ENCODE results near the gene VRK3.

The VRK3 gene

GRCh38 chr19:50030937-50031336 lies 5.8 kb upstream of the VRK3 start:
- DNase-seq (ENCODE audit: low read depth), result no peak

GRCh38 chr19:50030225-50030624 lies 5.1 kb upstream of the VRK3 start:
- no peak for DNase-seq (ENCODE audit: low read depth)

- DNase-seq (ENCODE audit: low read depth), result no peak
Observed at GRCh38 chr19:50026550-50026906, 1.4 kb upstream of the VRK3 start.

GRCh38 chr19:50025794-50026549 lies 800 bp upstream of the VRK3 start, which contains the start of gene ZNF473:
Gene ZNF473 (plus strand): TSS chr19:50026005. CDS start chr19:50031083, 5,078 bp downstream.
- peak; percentile 97 for DNase-seq (ENCODE audit: low read depth)

- DNase-seq (ENCODE audit: low read depth), result no peak
Observed at GRCh38 chr19:50024719-50025021, 502 bp downstream of the VRK3 start.

GRCh38 chr19:50022823-50023222 lies 2.3 kb downstream of the VRK3 start:
- DNase-seq (ENCODE audit: low read depth), result no peak

- no peak for DNase-seq (ENCODE audit: low read depth)
Observed at GRCh38 chr19:50020481-50020880, 4.7 kb downstream of the VRK3 start.

- no peak for DNase-seq (ENCODE audit: low read depth)
Observed at GRCh38 chr19:50016225-50016807, 8.9 kb downstream of the VRK3 start.

GRCh38 chr19:50008532-50008931 lies 16.6 kb downstream of the VRK3 start:
- peak; percentile 8 for DNase-seq (ENCODE audit: low read depth)

GRCh38 chr19:50007947-50008346 lies 17.2 kb downstream of the VRK3 start:
- no peak for DNase-seq (ENCODE audit: low read depth)

GRCh38 chr19:50007170-50007569 lies 18.0 kb downstream of the VRK3 start:
- no peak for DNase-seq (ENCODE audit: low read depth)

- DNase-seq (ENCODE audit: low read depth), result no peak
Observed at GRCh38 chr19:50005428-50005827, 19.7 kb downstream of the VRK3 start.

GRCh38 chr19:50003810-50004419 lies 21.3 kb downstream of the VRK3 start:
- peak; percentile 98 for DNase-seq (ENCODE audit: low read depth)

GRCh38 chr19:50003254-50003788 lies 21.9 kb downstream of the VRK3 start:
- DNase-seq (ENCODE audit: low read depth), result no peak

GRCh38 chr19:50002386-50002960 lies 22.7 kb downstream of the VRK3 start:
- DNase-seq (ENCODE audit: low read depth), result no peak

GRCh38 chr19:50001775-50002174 lies 23.4 kb downstream of the VRK3 start:
- DNase-seq (ENCODE audit: low read depth), result no peak

GRCh38 chr19:50000841-50001557 lies 24.2 kb downstream of the VRK3 start:
- no peak for DNase-seq (ENCODE audit: low read depth)

- DNase-seq (ENCODE audit: low read depth), result no peak
Observed at GRCh38 chr19:50000038-50000840, 24.9 kb downstream of the VRK3 start.

GRCh38 chr19:49999371-50000010 lies 25.7 kb downstream of the VRK3 start:
- DNase-seq (ENCODE audit: low read depth), result peak; percentile 25

GRCh38 chr19:49997709-49998108 lies 27.5 kb downstream of the VRK3 start:
- DNase-seq (ENCODE audit: low read depth), result peak; percentile 49

GRCh38 chr19:49988433-49988832 lies 36.7 kb downstream of the VRK3 start:
- peak; percentile 33 for DNase-seq (ENCODE audit: low read depth)

All from EH (cell line).